GM23248 (cell line): ENCODE results near the gene ZSCAN1. TPM values are rescaled to one million over a fixed set of nuclear protein-coding genes. Genes with fewer than 3 reads are reported as not detected.

Experiments used
- DNase-seq: peaks from one replicate; pipeline ENCODE4 v3.0.0-alpha.2; 2015
- H2AFZ ChIP-seq: fragments of 200-600 bp; sonication (generic); 2 replicates; pipeline ENCODE4 v1.6.1; 2016; ENCODE audit warnings: antibody characterized with exemption
- H3F3A ChIP-seq: fragments of 200-600 bp; sonication (generic); 2 replicates; pipeline ENCODE4 v1.6.1; 2016; ENCODE audit warnings: mild to moderate bottlenecking, antibody characterized with exemption, mixed run types; ENCODE audit not compliant: insufficient read depth
- H3K27ac ChIP-seq: fragments of 200-600 bp; sonication (generic); 2 replicates; pipeline ENCODE4 v1.5.1; 2016; ENCODE audit warnings: mild to moderate bottlenecking
- H3K27me3 ChIP-seq: fragments of 200-600 bp; sonication (generic); replicated peaks from 2 replicates; pipeline ENCODE4 v1.6.1; 2016; ENCODE audit warnings: mild to moderate bottlenecking; ENCODE audit not compliant: insufficient read depth
- H3K36me3 ChIP-seq: fragments of 200-600 bp; sonication (generic); 2 replicates; pipeline ENCODE4 v1.6.1; 2016; ENCODE audit warnings: low read depth, mild to moderate bottlenecking
- H3K4me1 ChIP-seq: fragments of 200-600 bp; sonication (generic); 2 replicates; pipeline ENCODE4 v1.6.1; 2016; ENCODE audit warnings: mild to moderate bottlenecking; ENCODE audit not compliant: insufficient read depth
- H3K4me2 ChIP-seq: fragments of 200-600 bp; sonication (generic); one replicate; pipeline ENCODE4 v1.6.1; 2016; ENCODE audit warnings: mild to moderate bottlenecking; ENCODE audit not compliant: unreplicated experiment
- H3K4me3 ChIP-seq: fragments of 200-600 bp; sonication (generic); 2 replicates; pipeline ENCODE4 v1.5.1; 2016; ENCODE audit warnings: mild to moderate bottlenecking
- H3K79me2 ChIP-seq: fragments of 200-600 bp; sonication (generic); 2 replicates; pipeline ENCODE4 v1.6.1; 2016; ENCODE audit warnings: mild to moderate bottlenecking; ENCODE audit not compliant: insufficient read depth
- H3K9ac ChIP-seq: fragments of 200-600 bp; sonication (generic); 2 replicates; pipeline ENCODE4 v1.6.1; 2016; ENCODE audit warnings: mild to moderate bottlenecking
- H3K9me2 ChIP-seq: fragments of 200-600 bp; sonication (generic); 2 replicates; pipeline ENCODE4 v1.6.1; 2016; ENCODE audit warnings: mixed run types, mild to moderate bottlenecking, moderate library complexity; ENCODE audit not compliant: insufficient read depth
- H3K9me3 ChIP-seq: fragments of 200-600 bp; sonication (generic); one replicate; pipeline ENCODE4 v1.6.1; 2017; ENCODE audit warnings: low read depth
- H4K20me1 ChIP-seq: fragments of 200-600 bp; sonication (generic); 2 replicates; pipeline ENCODE4 v1.6.0; 2016; ENCODE audit not compliant: insufficient read depth
- EZH2 ChIP-seq: fragments of 200-600 bp; sonication (generic); IDR thresholded peaks from 2 replicates; pipeline ENCODE4 v1.6.1; 2018; ENCODE audit warnings: antibody characterized with exemption, mild to moderate bottlenecking; ENCODE audit not compliant: insufficient read depth, poor library complexity, severe bottlenecking
- EZH2phosphoT487 ChIP-seq: fragments of 200-600 bp; sonication (generic); IDR thresholded peaks from 2 replicates; pipeline ENCODE4 v1.6.1; 2018; ENCODE audit warnings: antibody characterized with exemption, moderate library complexity, mild to moderate bottlenecking, low read depth; ENCODE audit not compliant: insufficient read depth
- WGBS, 2 experiments: methylation state at CpG; one replicate each; pipeline ENCODE4 v1.1.6; 2015 to 2017; ENCODE audit warnings: low lambda C conversion rate in 2 of 2, low coverage in 1 of 2; ENCODE audit errors: missing lambda C conversion rate in 2 of 2; 5-methylcytosine and 5-hydroxymethylcytosine counted together
- in situ Hi-C: fragments of 300-500 bp; cut with MboI; formaldehyde crosslinking; loops from 2 replicates; pipeline ENCODE4 v1.15.0; 2020
- polyA plus RNA-seq: library from polyadenylated mRNA; unstranded; fragments of >200 nt; fragmentation: Nextera tagmentation; extraction: Ambion mirVana; gene quantifications from 2 replicates; pipeline ENCODE4 v1.2.1, GENCODE V29; 2016
- total RNA-seq: library from RNA; depleted of rRNA; stranded (reverse); fragments of >200 nt; shearing (Covaris generic); gene quantifications from 2 replicates; pipeline ENCODE4 v1.2.3, GENCODE V29; 2014; rRNA removed

ZSCAN1 gene, protein sequence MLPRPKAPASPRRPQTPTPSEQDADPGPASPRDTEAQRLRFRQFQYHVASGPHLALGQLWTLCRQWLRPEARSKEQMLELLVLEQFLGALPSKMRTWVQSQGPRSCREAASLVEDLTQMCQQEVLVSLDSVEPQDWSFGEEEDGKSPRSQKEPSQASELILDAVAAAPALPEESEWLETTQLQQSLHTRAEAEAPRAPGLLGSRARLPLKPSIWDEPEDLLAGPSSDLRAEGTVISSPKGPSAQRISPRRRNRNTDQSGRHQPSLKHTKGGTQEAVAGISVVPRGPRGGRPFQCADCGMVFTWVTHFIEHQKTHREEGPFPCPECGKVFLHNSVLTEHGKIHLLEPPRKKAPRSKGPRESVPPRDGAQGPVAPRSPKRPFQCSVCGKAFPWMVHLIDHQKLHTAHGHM
- total RNA-seq = not detected in 2 replicates
- polyA plus RNA-seq = 0.27 and 0.39 TPM in 2 replicates

DNA sequence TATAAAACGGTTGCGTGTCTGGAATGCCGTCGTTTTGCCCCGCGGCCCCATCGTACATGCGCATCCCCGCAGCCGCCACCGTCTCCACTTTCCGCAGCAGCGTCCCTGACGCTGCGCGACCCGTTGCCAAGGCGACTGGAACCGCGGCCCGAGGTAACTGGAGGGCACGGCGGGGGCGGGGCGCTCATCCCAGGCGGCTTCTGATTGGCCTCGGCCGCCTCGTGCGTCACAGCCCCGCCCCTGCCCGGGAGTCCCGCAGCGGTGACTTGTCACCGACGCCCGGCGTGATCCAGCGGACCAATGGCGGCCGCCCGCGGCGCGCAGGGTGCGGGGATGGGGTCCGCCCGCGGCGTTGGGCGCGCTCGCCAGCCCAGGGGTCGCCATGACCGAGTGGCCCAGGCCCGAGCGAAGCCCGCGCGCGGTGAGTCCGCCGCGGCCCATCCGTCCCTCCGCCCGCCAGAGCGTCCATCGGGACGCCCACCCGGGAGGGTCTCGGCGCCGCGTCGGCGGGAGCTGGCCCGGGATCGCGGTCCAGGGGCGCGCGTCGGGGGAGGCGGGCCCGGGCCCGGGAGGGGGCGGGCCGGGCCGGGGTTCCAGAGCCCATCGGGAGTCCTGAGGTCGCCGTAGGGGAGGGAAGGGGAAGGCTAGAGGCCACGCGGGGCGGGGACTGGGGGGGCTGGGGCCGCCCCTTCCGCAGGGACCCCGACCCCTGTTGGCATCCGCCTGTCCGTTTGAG is at the start of gene ZSCAN1:
Gene ZSCAN1 (plus strand): TSS at position 285 of the 736 bp plus-strand sequence. CDS start 3,812 bp downstream, outside the sequence.
- no peaks in the 10 kb centered on the region for H3K36me3 ChIP-seq
- TF ChIP-seq EZH2 = no peak
- TF ChIP-seq EZH2phosphoT487 = no peak
- peak; percentile 92 for DNase-seq
- in situ Hi-C loops = no loop called here
- 6% methylated on average over 53 to 58 of the region's 101 CpGs for WGBS, 2 experiments
- H2AFZ ChIP-seq = peak within 1 kb of the TSS; percentile 49
- H3K9ac ChIP-seq = peak within 1 kb of the TSS; percentile 64
- no peaks in the 10 kb centered on the region for H3F3A ChIP-seq
- no peak within 1 kb of the TSS; the same call in 1 of the 2 replicates for H3K27ac ChIP-seq
- H3K9me3 ChIP-seq = no peaks in the 10 kb centered on the region
- peak within 1 kb of the TSS; percentile 53 for H3K4me2 ChIP-seq
- no peaks in the 10 kb centered on the region for H3K79me2 ChIP-seq
- no peaks in the 10 kb centered on the region for H3K9me2 ChIP-seq
- no peaks in the 10 kb centered on the region for H3K4me1 ChIP-seq
- H3K27me3 ChIP-seq = no peaks in the 10 kb centered on the region
- H4K20me1 ChIP-seq = no peaks in the 10 kb centered on the region
- peak within 1 kb of the TSS; percentile 61 for H3K4me3 ChIP-seq

DNA sequence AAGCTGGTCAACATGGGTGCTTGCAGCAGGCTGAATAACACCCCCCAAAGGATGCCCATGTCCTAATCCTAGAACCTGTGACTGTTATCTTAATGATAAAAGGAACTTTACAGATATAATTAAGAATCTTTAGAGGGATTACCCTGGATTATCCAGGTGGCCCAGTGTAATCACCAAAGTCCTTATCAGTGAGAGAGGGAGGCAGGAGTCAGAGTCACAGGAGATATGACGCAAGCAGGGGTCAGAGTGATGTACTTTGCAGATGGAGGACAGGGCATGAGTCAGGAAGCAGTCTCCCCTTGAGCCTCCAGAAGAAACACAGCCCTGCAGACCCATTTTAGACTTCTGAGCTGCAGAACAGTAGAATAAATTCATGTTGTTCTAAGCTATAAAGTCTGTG is 41.0 kb upstream of the ZSCAN1 start:
- H3K9me3 ChIP-seq = peaks cover 5% of the 10 kb centered on the region

DNA sequence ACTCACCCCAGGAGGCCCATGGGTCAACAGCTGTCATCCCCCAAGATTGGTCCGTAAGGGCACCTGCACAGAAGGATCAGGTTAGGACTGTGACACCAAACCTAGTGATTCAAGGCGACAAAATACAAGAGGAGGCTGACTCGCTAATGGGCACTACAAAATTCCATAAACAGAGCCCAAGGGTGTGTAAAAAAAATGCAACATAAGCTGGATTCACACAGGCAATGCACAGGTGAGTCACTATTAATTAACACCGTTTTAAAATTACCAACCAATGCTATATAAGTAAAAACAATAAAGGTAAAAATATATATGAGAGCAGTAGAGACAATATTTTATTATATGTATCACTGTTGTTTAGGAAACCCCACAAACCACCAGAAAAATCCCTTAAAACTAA is 33.1 kb upstream of the ZSCAN1 start:
- H3F3A ChIP-seq = no peaks in the 10 kb centered on the region
- H3K36me3 ChIP-seq = peaks cover 81% of the 10 kb centered on the region
- no peak for TF ChIP-seq EZH2
- TF ChIP-seq EZH2phosphoT487 = no peak
- no peak overlapping the region for H3K4me2 ChIP-seq
- in situ Hi-C loops = no loop called here
- no peaks in the 10 kb centered on the region for H3K9me3 ChIP-seq
- H3K4me1 ChIP-seq = peaks cover 4% of the 10 kb centered on the region; the same call in 1 of the 2 replicates
- no peak overlapping the region for H3K9ac ChIP-seq
- H3K27ac ChIP-seq = no peak overlapping the region
- 0 out of 2 replicates have a peak overlapping the region, but pooled peaks have one; percentile 90 for H3K4me3 ChIP-seq
- peaks cover 54% of the 10 kb centered on the region for H3K79me2 ChIP-seq
- DNase-seq = no peak
- no peaks in the 10 kb centered on the region for H3K9me2 ChIP-seq
- H4K20me1 ChIP-seq = no peaks in the 10 kb centered on the region
- no peak overlapping the region for H2AFZ ChIP-seq
- WGBS, 2 experiments = 96 to 100% methylated on average over 4 of the region's 4 CpGs
- H3K27me3 ChIP-seq = no peaks in the 10 kb centered on the region

More for the DNA sequence above, 41.0 kb upstream of the ZSCAN1 start:
- no peak overlapping the region for H3K9ac ChIP-seq
- H3K4me2 ChIP-seq = no peak overlapping the region
- no peak overlapping the region for H2AFZ ChIP-seq
- H3K36me3 ChIP-seq = peaks cover 63% of the 10 kb centered on the region
- no peaks in the 10 kb centered on the region for H3F3A ChIP-seq
- no peaks in the 10 kb centered on the region for H3K27me3 ChIP-seq
- no peaks in the 10 kb centered on the region for H3K9me2 ChIP-seq
- H3K79me2 ChIP-seq = no peaks in the 10 kb centered on the region
- no peaks in the 10 kb centered on the region for H3K4me1 ChIP-seq
- in situ Hi-C loops = no loop called here
- TF ChIP-seq EZH2phosphoT487 (no peak), EZH2 (no peak)
- DNase-seq = no peak
- no peak overlapping the region for H3K27ac ChIP-seq
- no peaks in the 10 kb centered on the region for H4K20me1 ChIP-seq
- H3K4me3 ChIP-seq = no peak overlapping the region
- WGBS, 2 experiments = 73 to 86% methylated on average over 1 of the region's 1 CpG

DNA sequence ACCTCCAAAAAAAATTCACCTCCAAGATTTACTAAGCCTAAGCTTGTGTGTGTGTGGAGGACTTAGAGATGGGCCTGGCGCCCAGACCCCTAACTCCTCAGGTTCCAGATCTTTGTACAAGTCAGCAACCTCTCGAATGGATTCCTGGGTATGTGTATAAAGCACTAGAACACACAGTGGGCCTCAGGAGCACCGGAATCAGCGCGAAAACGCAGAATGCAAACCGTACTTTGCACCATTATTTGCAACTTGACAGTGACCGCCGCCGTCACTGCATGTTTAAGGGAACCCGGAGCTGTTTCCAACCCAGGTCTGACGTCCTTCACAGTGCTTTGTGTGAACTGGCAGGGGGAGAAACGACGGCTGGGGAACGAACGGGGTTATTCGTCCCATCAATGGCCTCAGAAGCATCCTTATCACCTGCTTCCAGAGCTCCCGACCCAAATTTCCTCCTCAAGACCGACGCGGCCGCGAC is 31.9 kb upstream of the ZSCAN1 start:
- peak overlapping the region; percentile 94 for H3K9ac ChIP-seq
- H3K4me3 ChIP-seq = peak overlapping the region; percentile 90
- peak overlapping the region; percentile 96 for H2AFZ ChIP-seq
- peak overlapping the region; percentile 76 for H3K4me2 ChIP-seq
- no peaks in the 10 kb centered on the region for H4K20me1 ChIP-seq
- H3F3A ChIP-seq = no peaks in the 10 kb centered on the region
- 5 to 9% methylated on average over 20 to 23 of the region's 23 CpGs for WGBS, 2 experiments
- peaks cover 4% of the 10 kb centered on the region; the same call in 1 of the 2 replicates for H3K4me1 ChIP-seq
- H3K27ac ChIP-seq = peak overlapping the region; percentile 66
- TF ChIP-seq EZH2phosphoT487 = no peak
- no peak for TF ChIP-seq EZH2
- no peaks in the 10 kb centered on the region for H3K9me3 ChIP-seq
- H3K9me2 ChIP-seq = no peaks in the 10 kb centered on the region
- H3K27me3 ChIP-seq = no peaks in the 10 kb centered on the region
- H3K79me2 ChIP-seq = peaks cover 54% of the 10 kb centered on the region
- in situ Hi-C loops = no loop called here
- no peak for DNase-seq
- H3K36me3 ChIP-seq = peaks cover 80% of the 10 kb centered on the region
